ENCODE data around the gene PLAAT4.
A peak's percentile ranks its signal among the peaks of the same experiment; 100 is the strongest.
"Not testable (repeated sequence)": the region's sequence is repeated elsewhere in the genome, so short reads cannot be mapped to it uniquely, and the experiment has no call there.

Gene PLAAT4

GRCh38 chr11:63511048-63511748, 25.4 kb upstream of the PLAAT4 start:
- no peak for DNase-seq

GRCh38 chr11:63512816-63513215, 23.8 kb upstream of the PLAAT4 start:
- no peak for DNase-seq

- DNase-seq, result no peak
Observed at GRCh38 chr11:63516109-63516508, 20.5 kb upstream of the PLAAT4 start.

- no peak for DNase-seq
Observed at GRCh38 chr11:63517156-63517555, 19.5 kb upstream of the PLAAT4 start.

GRCh38 chr11:63518548-63518947, 18.1 kb upstream of the PLAAT4 start:
- no peak for DNase-seq

GRCh38 chr11:63520606-63521170, 15.9 kb upstream of the PLAAT4 start:
- DNase-seq, result no peak

GRCh38 chr11:63521896-63522295, 14.7 kb upstream of the PLAAT4 start:
- DNase-seq, result no peak

- DNase-seq, result no peak
Observed at GRCh38 chr11:63523151-63523550, 13.5 kb upstream of the PLAAT4 start.

- no peak for DNase-seq
Observed at GRCh38 chr11:63527667-63528066, 8.9 kb upstream of the PLAAT4 start.

GRCh38 chr11:63528156-63528555, 8.5 kb upstream of the PLAAT4 start:
- not testable (repeated sequence) for DNase-seq

- DNase-seq, result not testable (repeated sequence)
Observed at GRCh38 chr11:63528729-63529278, 7.8 kb upstream of the PLAAT4 start.

GRCh38 chr11:63529373-63529772, 7.2 kb upstream of the PLAAT4 start:
- not testable (repeated sequence) for DNase-seq

- DNase-seq, result no peak
Observed at GRCh38 chr11:63530021-63530420, 6.6 kb upstream of the PLAAT4 start.

- peak in 1 of 2 experiments; percentile 38 for DNase-seq
Observed at GRCh38 chr11:63531074-63531792, 5.4 kb upstream of the PLAAT4 start.

GRCh38 chr11:63532117-63532516, 4.5 kb upstream of the PLAAT4 start:
- DNase-seq, result no peak

GRCh38 chr11:63532799-63533475, 3.7 kb upstream of the PLAAT4 start:
- DNase-seq, result no peak

GRCh38 chr11:63534076-63534475, 2.5 kb upstream of the PLAAT4 start:
- no peak for DNase-seq

- no peak for DNase-seq
Observed at GRCh38 chr11:63534895-63535461, 1.6 kb upstream of the PLAAT4 start.

- no peak for DNase-seq
Observed at GRCh38 chr11:63535734-63536133, 874 bp upstream of the PLAAT4 start.

- DNase-seq, result no peak
Observed at GRCh38 chr11:63537293-63538101, 889 bp downstream of the PLAAT4 start.

- DNase-seq, result not testable (repeated sequence)
Observed at GRCh38 chr11:63542506-63542905, 5.9 kb downstream of the PLAAT4 start.

- DNase-seq, result no peak
Observed at GRCh38 chr11:63543711-63544110, 7.1 kb downstream of the PLAAT4 start.
